NCI-H345 treated with DMSO at 0.1 percent for 48 hours (cell line): ENCODE data around the gene TMEM184A.
A peak's percentile ranks its signal among the peaks of the same experiment; 100 is the strongest.

Experiments used
- DNase-seq: peaks from one replicate; lab custom pipeline; 2025; ENCODE audit not compliant: unreplicated experiment; lab: John Stamatoyannopoulos, UW

Gene TMEM184A

GRCh38 chr7:1555813-1556543 is at the start of gene TMEM184A:
TMEM184A (minus strand) TSS chr7:1556205; CDS start chr7:1555484, 721 bp downstream.
- peak; percentile 78 for DNase-seq

GRCh38 chr7:1604383-1604782 is 48.4 kb upstream of the TMEM184A start:
- DNase-seq, result no peak

GRCh38 chr7:1603346-1604225 is 47.6 kb upstream of the TMEM184A start:
- DNase-seq, result no peak

- no peak for DNase-seq
Observed at GRCh38 chr7:1602386-1602785, 46.4 kb upstream of the TMEM184A start.

GRCh38 chr7:1601956-1602355 is 46.0 kb upstream of the TMEM184A start:
- DNase-seq, result no peak

GRCh38 chr7:1599640-1600395 is 43.8 kb upstream of the TMEM184A start:
- no peak for DNase-seq

- no peak for DNase-seq
Observed at GRCh38 chr7:1598961-1599639, 43.1 kb upstream of the TMEM184A start.

GRCh38 chr7:1598286-1598685 is 42.3 kb upstream of the TMEM184A start:
- no peak for DNase-seq

GRCh38 chr7:1597791-1598190 is 41.8 kb upstream of the TMEM184A start:
- DNase-seq, result no peak

GRCh38 chr7:1597066-1597760 is 41.2 kb upstream of the TMEM184A start:
- DNase-seq, result no peak

- no peak for DNase-seq
Observed at GRCh38 chr7:1596181-1597043, 40.4 kb upstream of the TMEM184A start.

- DNase-seq, result no peak
Observed at GRCh38 chr7:1595636-1596035, 39.6 kb upstream of the TMEM184A start.

GRCh38 chr7:1595027-1595426 is 39.0 kb upstream of the TMEM184A start:
- no peak for DNase-seq

GRCh38 chr7:1593904-1594421 is 38.0 kb upstream of the TMEM184A start:
- no peak for DNase-seq

- no peak for DNase-seq
Observed at GRCh38 chr7:1593091-1593866, 37.3 kb upstream of the TMEM184A start.

- DNase-seq, result no peak
Observed at GRCh38 chr7:1592299-1592871, 36.4 kb upstream of the TMEM184A start.

- DNase-seq, result no peak
Observed at GRCh38 chr7:1591876-1592275, 35.9 kb upstream of the TMEM184A start.

- no peak for DNase-seq
Observed at GRCh38 chr7:1591396-1591795, 35.4 kb upstream of the TMEM184A start.
